Nephron (organoid): ENCODE data around the gene COX7A2L.

Source experiments
- H3K27ac Mint-ChIP-seq, 3 experiments: 2 replicates each; pipeline ENCODE4 v1.8.0; 2020; ENCODE audit warnings: mixed read lengths in 3 of 3, mild to moderate bottlenecking in 2 of 3, moderate library complexity in 1 of 3
- H3K27me3 Mint-ChIP-seq: 2 replicates; pipeline ENCODE4 v1.8.0; 2021; ENCODE audit warnings: low read depth, mild to moderate bottlenecking, moderate library complexity, mixed read lengths
- H3K36me3 Mint-ChIP-seq: 2 replicates; pipeline ENCODE4 v1.8.0; 2020; ENCODE audit warnings: low read depth, mixed read lengths
- H3K4me1 Mint-ChIP-seq: 2 replicates; pipeline ENCODE4 v1.8.0; 2020; ENCODE audit warnings: mixed read lengths
- H3K4me3 Mint-ChIP-seq, 3 experiments: 2 replicates each; pipeline ENCODE4 v1.8.0; 2020; ENCODE audit warnings: mild to moderate bottlenecking in 3 of 3, mixed read lengths in 3 of 3, moderate library complexity in 2 of 3
- H3K9me3 Mint-ChIP-seq: 2 replicates; pipeline ENCODE4 v1.8.0; 2020; ENCODE audit warnings: mixed read lengths
- CTCF ChIP-seq, 3 experiments: fragments of 200-600 bp; sonication (generic); IDR thresholded peaks; one replicate each; pipeline ENCODE4 v1.5.0; 2021; ENCODE audit warnings: antibody characterized with exemption in 3 of 3; ENCODE audit not compliant: unreplicated experiment in 3 of 3

The COX7A2L gene

DNA sequence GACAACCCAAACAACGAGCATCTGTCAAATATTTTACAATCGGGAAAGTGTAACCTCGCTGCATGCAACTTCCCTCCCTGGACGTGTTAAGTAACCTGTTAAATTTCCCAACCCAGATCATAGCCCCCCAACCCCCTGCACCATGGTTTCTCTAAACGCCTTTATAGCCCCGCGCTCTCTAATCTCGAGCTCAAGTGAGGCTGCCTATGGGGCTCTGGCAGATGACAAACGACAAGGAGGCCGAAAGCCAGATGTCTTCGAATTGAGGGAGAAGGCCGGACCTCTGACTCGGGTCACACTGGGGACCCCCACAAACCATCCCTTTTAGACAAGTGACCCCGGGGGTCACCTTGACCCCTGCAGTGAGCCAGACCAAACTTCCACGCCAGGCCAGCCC lies 526 bp downstream of the COX7A2L start:
- H3K4me1 Mint-ChIP-seq = peaks cover 37% of the 10 kb centered on the region
- H3K36me3 Mint-ChIP-seq = peaks cover 4% of the 10 kb centered on the region
- peaks cover 7% of the 10 kb centered on the region for H3K27me3 Mint-ChIP-seq
- TF ChIP-seq CTCF (IDR thresholded peaks at IDR 0.05; ENCODE audit: unreplicated experiment in 3 of 3) = no peak
- H3K27ac Mint-ChIP-seq = peak overlapping the region; percentile 100
- peak overlapping the region; percentile 90 to 94 (median 92) for H3K4me3 Mint-ChIP-seq
- no peaks in the 10 kb centered on the region for H3K9me3 Mint-ChIP-seq

DNA sequence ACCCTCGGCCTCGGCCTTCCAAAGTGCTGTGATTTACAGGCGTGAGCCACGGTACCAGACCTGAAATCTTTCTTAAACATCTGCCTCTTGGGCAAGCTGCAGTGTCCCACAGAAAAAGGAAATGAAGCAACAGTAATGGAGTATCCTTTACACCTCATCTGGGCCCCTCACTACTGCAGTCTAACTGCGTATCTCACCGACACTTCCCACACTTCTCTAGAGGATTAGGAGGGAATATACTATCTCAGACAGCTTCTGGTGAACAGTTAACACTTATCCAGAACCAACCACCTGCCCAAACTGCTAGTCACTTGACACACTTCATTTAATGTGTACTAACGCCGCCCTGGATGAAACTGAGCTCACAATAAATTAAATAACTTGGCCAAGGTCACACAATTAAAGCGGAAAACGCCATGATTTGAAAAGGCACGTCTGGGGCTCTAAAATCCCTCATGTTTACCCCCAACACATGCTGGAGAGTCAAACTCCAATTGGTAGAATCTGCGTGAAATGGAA lies 993 bp downstream of the COX7A2L start:
- Mint-ChIP-seq H3K4me3 (peak overlapping the region; percentile 90 to 94 (median 92)), H3K4me1 (peaks cover 37% of the 10 kb centered on the region), H3K27ac (peak overlapping the region; percentile 100), H3K27me3 (peaks cover 7% of the 10 kb centered on the region), H3K9me3 (no peaks in the 10 kb centered on the region), H3K36me3 (peaks cover 4% of the 10 kb centered on the region)
- TF ChIP-seq CTCF (IDR thresholded peaks at IDR 0.05; ENCODE audit: unreplicated experiment in 3 of 3) = no peak

- H3K4me1 Mint-ChIP-seq = peaks cover 37% of the 10 kb centered on the region
- H3K9me3 Mint-ChIP-seq = no peaks in the 10 kb centered on the region
- peak overlapping the region; percentile 90 to 94 (median 92) for H3K4me3 Mint-ChIP-seq
- no peak for TF ChIP-seq CTCF (IDR thresholded peaks at IDR 0.05; ENCODE audit: unreplicated experiment in 3 of 3)
- peak overlapping the region; percentile 100 for H3K27ac Mint-ChIP-seq
- H3K36me3 Mint-ChIP-seq = peaks cover 4% of the 10 kb centered on the region
- H3K27me3 Mint-ChIP-seq = peaks cover 7% of the 10 kb centered on the region
These were observed 1.6 kb downstream of the COX7A2L start for GRCh38 chr2:42359304-42359964.

- no peak overlapping the region for H3K4me3 Mint-ChIP-seq
- no peak for TF ChIP-seq CTCF (IDR thresholded peaks at IDR 0.05; ENCODE audit: unreplicated experiment in 3 of 3)
- H3K27ac Mint-ChIP-seq = peak overlapping the region in 1 of 3 experiments; percentile 46
- H3K4me1 Mint-ChIP-seq = peaks cover 15% of the 10 kb centered on the region
- no peaks in the 10 kb centered on the region for H3K27me3 Mint-ChIP-seq
- H3K36me3 Mint-ChIP-seq = peaks cover 38% of the 10 kb centered on the region
- H3K9me3 Mint-ChIP-seq = no peaks in the 10 kb centered on the region
These were observed 7.1 kb downstream of the COX7A2L start for GRCh38 chr2:42353792-42354429.

GRCh38 chr2:42351864-42352263 lies 9.2 kb downstream of the COX7A2L start:
- H3K27ac Mint-ChIP-seq = no peak overlapping the region
- peaks cover 59% of the 10 kb centered on the region for H3K36me3 Mint-ChIP-seq

More at GRCh38 chr2:42351864-42352263, 9.2 kb downstream of the COX7A2L start:
- H3K27me3 Mint-ChIP-seq = no peaks in the 10 kb centered on the region
- no peak for TF ChIP-seq CTCF (IDR thresholded peaks at IDR 0.05; ENCODE audit: unreplicated experiment in 3 of 3)
- no peak overlapping the region for H3K4me3 Mint-ChIP-seq
- no peaks in the 10 kb centered on the region for H3K9me3 Mint-ChIP-seq
- no peaks in the 10 kb centered on the region for H3K4me1 Mint-ChIP-seq
